Stomach smooth muscle (tissue), 2 donors: ENCODE data around the gene METRN.
"Not testable (repeated sequence)": the region's sequence is repeated elsewhere in the genome, so short reads cannot be mapped to it uniquely, and the experiment has no call there.

Experiments
- H3K27ac ChIP-seq: one replicate; pipeline ENCODE4 v1.7.0; 2013; ENCODE audit warnings: mild to moderate bottlenecking, low read length, inconsistent platforms
- H3K27me3 ChIP-seq, 2 donors: one replicate each; pipeline ENCODE4 v1.7.0; 2013; ENCODE audit warnings: low read length in 2 of 2; ENCODE audit not compliant: insufficient read depth in 2 of 2, control insufficient read depth in 1 of 2
- H3K36me3 ChIP-seq, 2 donors: one replicate each; pipeline ENCODE4 v1.7.0; 2013; ENCODE audit warnings: low read length in 2 of 2; ENCODE audit not compliant: control insufficient read depth in 2 of 2, insufficient read depth in 2 of 2
- H3K4me1 ChIP-seq: one replicate; pipeline ENCODE4 v1.7.0; 2013; ENCODE audit warnings: low read length; ENCODE audit not compliant: control insufficient read depth, insufficient read depth
- H3K4me3 ChIP-seq, 2 donors: one replicate each; pipeline ENCODE4 v1.7.0; 2013; ENCODE audit warnings: low read length in 2 of 2
- H3K9ac ChIP-seq, 2 donors: one replicate each; pipeline ENCODE4 v1.7.0; 2013; ENCODE audit warnings: low read length in 2 of 2, mild to moderate bottlenecking in 1 of 2
- H3K9me3 ChIP-seq, 2 donors: one replicate each; pipeline ENCODE4 v1.7.0; 2013; ENCODE audit warnings: low read length in 2 of 2; ENCODE audit not compliant: control insufficient read depth in 2 of 2
- donor health status: healthy.
- donor health status: Pancreatic carcinoma.

Gene METRN

GRCh38 chr16:706189-707061 lies 8.5 kb upstream of the METRN start:
- H3K4me1 ChIP-seq, result peaks cover 18% of the 10 kb centered on the region
- H3K9me3 ChIP-seq, result no peaks in the 10 kb centered on the region
- H3K27ac ChIP-seq, result no peak overlapping the region
- H3K4me3 ChIP-seq, result no peak overlapping the region
- no peak overlapping the region for H3K9ac ChIP-seq
- H3K36me3 ChIP-seq, result no peaks in the 10 kb centered on the region
- peaks cover 80 to 84% of the 10 kb centered on the region in 2 donors for H3K27me3 ChIP-seq

- no peak overlapping the region for H3K27ac ChIP-seq
- H3K4me3 ChIP-seq, result no peak overlapping the region
- peaks cover 74 to 80% of the 10 kb centered on the region in 2 donors for H3K27me3 ChIP-seq
- H3K9ac ChIP-seq, result no peak overlapping the region
- peaks cover 18% of the 10 kb centered on the region for H3K4me1 ChIP-seq
- no peaks in the 10 kb centered on the region for H3K9me3 ChIP-seq
- H3K36me3 ChIP-seq, result no peaks in the 10 kb centered on the region
These were observed 7.8 kb upstream of the METRN start for GRCh38 chr16:707062-707538.

GRCh38 chr16:708019-708418 lies 6.9 kb upstream of the METRN start:
- Histone ChIP-seq H3K9ac (no peak overlapping the region), H3K36me3 (no peaks in the 10 kb centered on the region), H3K4me1 (peaks cover 18% of the 10 kb centered on the region), H3K9me3 (no peaks in the 10 kb centered on the region), H3K4me3 (no peak overlapping the region), H3K27me3 (peaks cover 65 to 72% of the 10 kb centered on the region in 2 donors), H3K27ac (no peak overlapping the region)

- Histone ChIP-seq H3K4me3 (no peak overlapping the region), H3K9me3 (no peaks in the 10 kb centered on the region), H3K27me3 (peaks cover 56 to 62% of the 10 kb centered on the region in 2 donors), H3K9ac (no peak overlapping the region), H3K27ac (no peak overlapping the region), H3K4me1 (peaks cover 19% of the 10 kb centered on the region), H3K36me3 (no peaks in the 10 kb centered on the region)
These were observed 6.0 kb upstream of the METRN start for GRCh38 chr16:708959-709358.

GRCh38 chr16:709566-710499 lies 5.1 kb upstream of the METRN start:
- no peaks in the 10 kb centered on the region for H3K9me3 ChIP-seq
- H3K4me3 ChIP-seq, result no peak overlapping the region
- H3K4me1 ChIP-seq, result peaks cover 27% of the 10 kb centered on the region
- no peak overlapping the region for H3K9ac ChIP-seq
- no peak overlapping the region for H3K27ac ChIP-seq
- H3K36me3 ChIP-seq, result no peaks in the 10 kb centered on the region
- peaks cover 49 to 54% of the 10 kb centered on the region in 2 donors for H3K27me3 ChIP-seq

GRCh38 chr16:710500-711075 lies 4.3 kb upstream of the METRN start:
- Histone ChIP-seq H3K4me1 (peaks cover 32% of the 10 kb centered on the region), H3K4me3 (no peak overlapping the region), H3K27ac (no peak overlapping the region), H3K27me3 (peaks cover 47 to 51% of the 10 kb centered on the region in 2 donors), H3K9ac (no peak overlapping the region), H3K9me3 (no peaks in the 10 kb centered on the region), H3K36me3 (no peaks in the 10 kb centered on the region)

GRCh38 chr16:711084-711483 lies 3.8 kb upstream of the METRN start:
- peaks cover 35% of the 10 kb centered on the region for H3K4me1 ChIP-seq
- H3K27ac ChIP-seq, result no peak overlapping the region
- peaks cover 48 to 53% of the 10 kb centered on the region in 2 donors for H3K27me3 ChIP-seq
- no peak overlapping the region for H3K4me3 ChIP-seq
- no peaks in the 10 kb centered on the region for H3K36me3 ChIP-seq
- H3K9ac ChIP-seq, result no peak overlapping the region
- no peaks in the 10 kb centered on the region for H3K9me3 ChIP-seq

- Histone ChIP-seq H3K4me1 (peaks cover 35% of the 10 kb centered on the region), H3K9me3 (no peaks in the 10 kb centered on the region), H3K36me3 (no peaks in the 10 kb centered on the region), H3K27me3 (peaks cover 46 to 53% of the 10 kb centered on the region in 2 donors), H3K27ac (no peak overlapping the region), H3K4me3 (no peak overlapping the region), H3K9ac (no peak overlapping the region)
These were observed 3.2 kb upstream of the METRN start for GRCh38 chr16:711548-712320.

GRCh38 chr16:712740-713250 lies 2.1 kb upstream of the METRN start:
- not testable (repeated sequence) for H3K9ac ChIP-seq, H3K9me3 ChIP-seq, H3K36me3 ChIP-seq, H3K4me3 ChIP-seq, H3K27ac ChIP-seq
- peaks cover 40% of the 10 kb centered on the region for H3K4me1 ChIP-seq
- H3K27me3 ChIP-seq, result peaks cover 38 to 49% of the 10 kb centered on the region in 2 donors

- Histone ChIP-seq H3K9me3 (no peaks in the 10 kb centered on the region), H3K4me3 (no peak overlapping the region), H3K4me1 (peaks cover 44% of the 10 kb centered on the region), H3K9ac (no peak overlapping the region), H3K27ac (no peak overlapping the region), H3K36me3 (no peaks in the 10 kb centered on the region), H3K27me3 (peaks cover 25 to 37% of the 10 kb centered on the region in 2 donors)
These were observed 839 bp upstream of the METRN start for GRCh38 chr16:714079-714478.
